Thoracic aorta (tissue), 2 donors: ENCODE measurements around the gene MAPKAPK2. TPM values are rescaled to one million over a fixed set of nuclear protein-coding genes. Genes with fewer than 3 reads are reported as not detected.

ENCODE experiments used
- ATAC-seq: fragments of 150-250 bp; one replicate; pipeline ENCODE4 v1.8.0; 2017; ENCODE audit warnings: low read depth; ENCODE audit not compliant: insufficient number of reproducible peaks, low FRiP score
- DNase-seq: peaks from one replicate; pipeline ENCODE4 v3.0.0-alpha.2; 2020; ENCODE audit warnings: low spot score
- H3K27ac ChIP-seq, 2 donors: fragments of 200-600 bp; sonication (generic); 1 replicate in 1 of 2; 2 replicates in 1 of 2; pipeline ENCODE4 v1.5.1; 2016; ENCODE audit warnings: mild to moderate bottlenecking in 2 of 2, moderate library complexity in 2 of 2
- H3K27me3 ChIP-seq: fragments of 200-600 bp; sonication (generic); replicated peaks from 2 replicates; pipeline ENCODE4 v1.6.0; 2016; ENCODE audit warnings: mild to moderate bottlenecking; ENCODE audit not compliant: insufficient read depth
- H3K36me3 ChIP-seq: fragments of 200-600 bp; sonication (generic); one replicate; pipeline ENCODE4 v1.5.1; 2016
- H3K4me1 ChIP-seq, 2 donors: fragments of 200-600 bp; sonication (generic); 1 replicate in 1 of 2; 2 replicates in 1 of 2; pipeline versions ENCODE4 v1.5.1 to v1.6.0; 2016; ENCODE audit warnings: low read depth in 2 of 2, mild to moderate bottlenecking in 1 of 2; ENCODE audit not compliant: control insufficient read depth in 1 of 2
- H3K4me3 ChIP-seq: fragments of 200-600 bp; sonication (generic); 2 replicates; pipeline ENCODE4 v1.5.1; 2016; ENCODE audit warnings: mild to moderate bottlenecking
- H3K9me3 ChIP-seq: fragments of 200-600 bp; sonication (generic); 2 replicates; pipeline ENCODE4 v1.5.1; 2016
- total RNA-seq, 2 donors: library from RNA; depleted of rRNA; stranded (reverse); fragments of >200 nt; gene quantifications; one replicate each; pipeline versions ENCODE4 v1.1.0 to v1.2.3, GENCODE V29; 2016
- TF ChIP-seq, protein P1 (sequence below): fragments of 200-600 bp; sonication (generic); IDR thresholded peaks from one replicate; pipeline ENCODE4 v1.5.1; 2019; ENCODE audit warnings: antibody characterized with exemption

MAPKAPK2 gene
- total RNA-seq, 2 donors from 2014 or later = 80.7 to 89.2 TPM

DNA sequence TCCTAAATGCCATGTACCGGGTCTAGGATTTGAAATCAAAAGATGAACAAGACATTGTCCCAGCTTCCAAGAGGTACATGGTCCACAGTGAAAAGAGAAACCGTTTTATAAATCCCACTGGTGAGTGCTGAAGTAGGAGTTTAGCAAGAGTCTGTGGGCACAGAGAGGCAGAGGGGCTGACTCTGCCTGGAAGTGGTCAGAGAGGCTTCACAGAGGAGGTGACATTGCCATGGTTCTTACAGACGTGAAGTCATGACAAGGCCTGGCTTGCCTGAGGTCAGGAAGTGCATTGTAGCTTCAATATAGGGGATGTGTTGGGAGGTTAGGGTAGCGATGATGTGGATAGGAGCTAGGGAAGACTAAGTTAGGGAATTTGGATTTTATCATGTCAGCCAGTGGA, 28.4 kb downstream of the MAPKAPK2 start:
- Histone ChIP-seq H3K27me3 (no peaks in the 10 kb centered on the region), H3K4me3 (no peak overlapping the region), H3K4me1 (peaks cover 36 to 86% of the 10 kb centered on the region in 2 donors), H3K27ac (no peak overlapping the region), H3K9me3 (no peaks in the 10 kb centered on the region), H3K36me3 (no peaks in the 10 kb centered on the region)
- TF ChIP-seq, protein P1, sequence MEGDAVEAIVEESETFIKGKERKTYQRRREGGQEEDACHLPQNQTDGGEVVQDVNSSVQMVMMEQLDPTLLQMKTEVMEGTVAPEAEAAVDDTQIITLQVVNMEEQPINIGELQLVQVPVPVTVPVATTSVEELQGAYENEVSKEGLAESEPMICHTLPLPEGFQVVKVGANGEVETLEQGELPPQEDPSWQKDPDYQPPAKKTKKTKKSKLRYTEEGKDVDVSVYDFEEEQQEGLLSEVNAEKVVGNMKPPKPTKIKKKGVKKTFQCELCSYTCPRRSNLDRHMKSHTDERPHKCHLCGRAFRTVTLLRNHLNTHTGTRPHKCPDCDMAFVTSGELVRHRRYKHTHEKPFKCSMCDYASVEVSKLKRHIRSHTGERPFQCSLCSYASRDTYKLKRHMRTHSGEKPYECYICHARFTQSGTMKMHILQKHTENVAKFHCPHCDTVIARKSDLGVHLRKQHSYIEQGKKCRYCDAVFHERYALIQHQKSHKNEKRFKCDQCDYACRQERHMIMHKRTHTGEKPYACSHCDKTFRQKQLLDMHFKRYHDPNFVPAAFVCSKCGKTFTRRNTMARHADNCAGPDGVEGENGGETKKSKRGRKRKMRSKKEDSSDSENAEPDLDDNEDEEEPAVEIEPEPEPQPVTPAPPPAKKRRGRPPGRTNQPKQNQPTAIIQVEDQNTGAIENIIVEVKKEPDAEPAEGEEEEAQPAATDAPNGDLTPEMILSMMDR = no peak
- no peak for ATAC-seq
- DNase-seq = no peak

DNA sequence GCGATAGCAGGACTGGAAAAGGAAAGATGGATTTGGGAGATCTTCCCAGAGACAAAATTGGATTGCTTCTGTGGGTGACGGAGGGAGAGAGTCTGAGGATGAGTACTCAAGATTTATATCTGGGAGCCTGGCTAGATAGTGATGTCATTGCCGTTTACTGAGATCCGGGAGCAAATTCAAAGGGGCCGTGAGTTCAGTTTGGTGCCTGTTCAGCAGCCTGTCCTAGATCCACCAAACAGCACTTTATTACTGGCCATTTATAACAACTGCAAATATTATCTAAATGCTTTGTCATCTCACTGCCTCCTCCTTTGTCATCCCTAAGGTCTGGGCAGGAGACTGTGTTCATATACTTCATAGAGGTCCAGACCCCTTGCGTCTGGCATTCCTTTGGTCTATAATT, 29.2 kb downstream of the MAPKAPK2 start:
- Histone ChIP-seq H3K4me3 (no peak overlapping the region), H3K4me1 (peaks cover 28 to 77% of the 10 kb centered on the region in 2 donors)
- no peak for ATAC-seq

DNA sequence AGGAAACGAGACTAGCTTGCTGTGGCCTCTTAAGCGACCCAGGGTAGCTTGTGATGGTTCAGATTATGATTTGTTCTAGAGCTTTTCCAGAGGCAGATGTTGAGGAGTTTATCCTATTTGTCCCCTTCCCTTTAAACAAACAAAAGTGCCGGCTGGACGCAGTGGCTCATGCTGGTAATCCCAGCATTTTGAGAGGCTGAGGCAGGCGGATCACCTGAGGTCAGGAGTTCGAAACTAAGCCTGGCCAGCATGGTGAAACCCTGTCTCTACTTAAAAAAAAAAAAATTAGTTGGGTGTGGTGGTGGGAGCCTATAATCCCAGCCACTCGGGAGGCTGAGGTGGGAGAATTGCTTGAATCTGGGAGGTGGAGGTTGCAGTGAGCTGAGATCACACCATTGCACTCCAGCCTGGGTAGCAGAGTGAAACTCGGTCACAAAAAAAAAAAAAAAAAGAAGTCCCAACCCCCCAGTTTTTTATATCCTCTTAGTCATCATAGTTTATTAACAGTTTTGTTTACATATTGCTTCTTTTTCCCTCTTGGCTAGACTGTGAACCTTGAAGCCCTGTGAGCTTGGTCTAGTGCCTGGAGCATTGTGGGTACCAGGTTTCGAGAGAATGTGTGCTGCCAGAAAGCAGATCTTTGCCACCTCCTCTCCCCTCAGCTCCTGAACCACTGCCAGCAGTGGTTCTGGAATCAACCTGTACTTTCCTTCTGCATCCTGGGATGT, 29.8 kb downstream of the MAPKAPK2 start:
- H3K4me1 ChIP-seq = peaks cover 22 to 72% of the 10 kb centered on the region in 2 donors
- H3K27me3 ChIP-seq = no peaks in the 10 kb centered on the region
- H3K9me3 ChIP-seq = no peaks in the 10 kb centered on the region
- TF ChIP-seq, protein P1 = no peak
- ATAC-seq (peak; percentile 50), DNase-seq (no peak)
- no peak overlapping the region for H3K4me3 ChIP-seq
- no peaks in the 10 kb centered on the region for H3K36me3 ChIP-seq
- H3K27ac ChIP-seq = peak overlapping the region; percentile 13 to 32

More for the DNA sequence above, 29.2 kb downstream of the MAPKAPK2 start:
- Histone ChIP-seq H3K27me3 (no peaks in the 10 kb centered on the region), H3K36me3 (no peaks in the 10 kb centered on the region), H3K27ac (peak overlapping the region; percentile 7 to 13), H3K9me3 (no peaks in the 10 kb centered on the region)
- TF ChIP-seq, protein P1 = no peak
- DNase-seq = no peak

DNA sequence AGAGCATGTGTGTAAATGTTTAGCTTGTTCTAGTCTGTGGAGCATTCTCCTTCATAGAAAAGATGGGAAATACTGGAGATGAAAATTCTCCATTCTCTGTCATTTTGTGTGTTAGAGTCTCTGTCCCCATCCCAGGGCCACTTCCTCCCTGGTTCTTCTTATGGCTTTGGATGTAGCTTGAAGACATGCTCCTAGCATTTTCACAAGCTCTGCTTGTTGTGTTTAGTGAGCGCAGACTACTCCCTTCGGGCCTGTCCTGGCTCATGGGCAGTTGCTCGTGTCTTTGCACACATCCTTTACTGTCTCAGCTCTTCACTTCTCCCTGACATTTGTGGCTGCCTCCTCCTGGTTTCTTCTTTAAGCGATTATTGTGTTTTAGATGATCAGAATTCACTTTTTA, 30.4 kb downstream of the MAPKAPK2 start:
- Histone ChIP-seq H3K9me3 (no peaks in the 10 kb centered on the region), H3K27me3 (no peaks in the 10 kb centered on the region), H3K4me1 (peaks cover 20 to 65% of the 10 kb centered on the region in 2 donors), H3K27ac (peak overlapping the region; percentile 15 to 32), H3K4me3 (no peak overlapping the region), H3K36me3 (no peaks in the 10 kb centered on the region)
- TF ChIP-seq, protein P1 = no peak
- DNase-seq = no peak
- no peak for ATAC-seq

DNA sequence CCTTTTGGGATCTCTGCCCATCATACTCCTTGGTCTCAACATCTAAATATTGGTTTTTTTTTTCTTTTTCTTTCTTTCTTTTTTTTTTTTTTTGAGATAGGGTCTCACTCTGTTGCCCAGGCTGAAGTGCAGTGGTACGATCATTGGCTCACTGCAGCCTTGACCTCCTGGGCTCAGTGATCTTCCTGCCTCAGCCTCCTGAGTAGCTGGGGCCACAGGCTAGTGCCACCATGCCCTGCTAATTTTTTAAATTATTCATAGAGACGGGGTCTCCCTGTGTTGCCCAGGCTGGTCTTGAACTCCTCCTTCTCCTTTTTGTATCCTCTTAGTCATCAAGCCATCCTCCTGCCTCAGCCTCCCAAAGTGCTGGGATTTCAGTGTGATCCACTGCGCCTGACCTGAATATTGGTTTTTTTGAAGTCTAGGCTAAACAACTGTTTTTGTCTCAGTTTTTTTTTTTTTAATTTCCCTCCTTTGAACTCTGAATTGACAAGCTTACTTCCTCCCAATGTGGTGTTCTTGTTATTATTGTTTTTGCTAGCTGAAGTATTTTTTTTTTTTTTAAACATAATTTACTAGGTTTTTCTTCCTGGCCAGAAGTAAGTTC, 30.9 kb downstream of the MAPKAPK2 start:
- Histone ChIP-seq H3K4me1 (peaks cover 20 to 60% of the 10 kb centered on the region in 2 donors), H3K36me3 (no peaks in the 10 kb centered on the region), H3K27ac (peak overlapping the region; percentile 15 to 32), H3K4me3 (no peak overlapping the region), H3K27me3 (no peaks in the 10 kb centered on the region), H3K9me3 (no peaks in the 10 kb centered on the region)
- DNase-seq (no peak), ATAC-seq (no peak)
- TF ChIP-seq, protein P1 = no peak
